ENCODE data around the gene CACNA2D3.
A peak's percentile ranks its signal among the peaks of the same experiment; 100 is the strongest.

DNA sequence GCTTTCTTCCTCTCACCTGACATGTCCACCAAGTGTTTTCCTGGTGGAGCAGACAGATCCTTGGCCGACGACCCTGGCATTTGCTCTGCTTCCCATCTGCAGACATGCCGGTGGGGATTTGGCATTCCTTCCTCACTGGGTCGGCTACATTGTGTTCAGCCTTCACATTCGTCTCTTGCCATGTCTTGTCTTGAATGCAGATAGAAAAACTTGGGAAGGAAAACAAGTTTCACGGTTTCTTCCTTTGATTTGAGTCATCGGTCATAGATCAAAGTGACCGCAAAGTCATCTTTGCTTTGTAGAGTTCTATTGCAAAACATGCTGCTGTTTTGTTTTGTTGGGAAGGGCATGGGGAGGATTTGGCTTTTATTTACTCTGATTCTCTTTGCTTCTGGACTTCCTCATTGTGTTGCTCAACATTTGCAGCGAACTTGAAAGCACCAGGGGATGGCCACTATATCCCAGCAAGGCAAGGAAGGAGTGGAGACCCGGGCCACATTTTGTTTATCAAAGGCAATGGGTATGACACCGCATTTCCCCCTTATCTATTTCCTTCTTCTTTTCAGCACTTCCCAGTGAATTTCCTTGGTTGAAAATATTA, 321.3 kb downstream of the CACNA2D3 start:
- TF ChIP-seq CTCF (IDR thresholded peaks at IDR 0.05; ENCODE audit: low read depth, low read length, missing input control) (no peak), RXRA (IDR thresholded peaks at IDR 0.05) (no peak), JUND (IDR thresholded peaks at IDR 0.05) (no peak), RAD21 (IDR thresholded peaks at IDR 0.05) (no peak), YY1 (IDR thresholded peaks at IDR 0.05) (no peak), HNF4A (conservative IDR thresholded peaks at IDR 0.05) (peak; percentile 9 to 13), GABPA (IDR thresholded peaks at IDR 0.05 in 1 of 2, conservative IDR thresholded peaks at IDR 0.05 in 1 of 2) (no peak), NR2F2 (IDR thresholded peaks at IDR 0.05) (no peak), MAX (IDR thresholded peaks at IDR 0.05) (no peak), SP1 (IDR thresholded peaks at IDR 0.05) (no peak), TAF1 (conservative IDR thresholded peaks at IDR 0.05) (no peak), FOXA1 (IDR thresholded peaks at IDR 0.05) (no peak)
- TF ChIP-seq, protein P1, sequence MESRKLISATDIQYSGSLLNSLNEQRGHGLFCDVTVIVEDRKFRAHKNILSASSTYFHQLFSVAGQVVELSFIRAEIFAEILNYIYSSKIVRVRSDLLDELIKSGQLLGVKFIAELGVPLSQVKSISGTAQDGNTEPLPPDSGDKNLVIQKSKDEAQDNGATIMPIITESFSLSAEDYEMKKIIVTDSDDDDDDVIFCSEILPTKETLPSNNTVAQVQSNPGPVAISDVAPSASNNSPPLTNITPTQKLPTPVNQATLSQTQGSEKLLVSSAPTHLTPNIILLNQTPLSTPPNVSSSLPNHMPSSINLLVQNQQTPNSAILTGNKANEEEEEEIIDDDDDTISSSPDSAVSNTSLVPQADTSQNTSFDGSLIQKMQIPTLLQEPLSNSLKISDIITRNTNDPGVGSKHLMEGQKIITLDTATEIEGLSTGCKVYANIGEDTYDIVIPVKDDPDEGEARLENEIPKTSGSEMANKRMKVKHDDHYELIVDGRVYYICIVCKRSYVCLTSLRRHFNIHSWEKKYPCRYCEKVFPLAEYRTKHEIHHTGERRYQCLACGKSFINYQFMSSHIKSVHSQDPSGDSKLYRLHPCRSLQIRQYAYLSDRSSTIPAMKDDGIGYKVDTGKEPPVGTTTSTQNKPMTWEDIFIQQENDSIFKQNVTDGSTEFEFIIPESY (IDR thresholded peaks at IDR 0.05), result no peak
- TF ChIP-seq, protein P2, sequence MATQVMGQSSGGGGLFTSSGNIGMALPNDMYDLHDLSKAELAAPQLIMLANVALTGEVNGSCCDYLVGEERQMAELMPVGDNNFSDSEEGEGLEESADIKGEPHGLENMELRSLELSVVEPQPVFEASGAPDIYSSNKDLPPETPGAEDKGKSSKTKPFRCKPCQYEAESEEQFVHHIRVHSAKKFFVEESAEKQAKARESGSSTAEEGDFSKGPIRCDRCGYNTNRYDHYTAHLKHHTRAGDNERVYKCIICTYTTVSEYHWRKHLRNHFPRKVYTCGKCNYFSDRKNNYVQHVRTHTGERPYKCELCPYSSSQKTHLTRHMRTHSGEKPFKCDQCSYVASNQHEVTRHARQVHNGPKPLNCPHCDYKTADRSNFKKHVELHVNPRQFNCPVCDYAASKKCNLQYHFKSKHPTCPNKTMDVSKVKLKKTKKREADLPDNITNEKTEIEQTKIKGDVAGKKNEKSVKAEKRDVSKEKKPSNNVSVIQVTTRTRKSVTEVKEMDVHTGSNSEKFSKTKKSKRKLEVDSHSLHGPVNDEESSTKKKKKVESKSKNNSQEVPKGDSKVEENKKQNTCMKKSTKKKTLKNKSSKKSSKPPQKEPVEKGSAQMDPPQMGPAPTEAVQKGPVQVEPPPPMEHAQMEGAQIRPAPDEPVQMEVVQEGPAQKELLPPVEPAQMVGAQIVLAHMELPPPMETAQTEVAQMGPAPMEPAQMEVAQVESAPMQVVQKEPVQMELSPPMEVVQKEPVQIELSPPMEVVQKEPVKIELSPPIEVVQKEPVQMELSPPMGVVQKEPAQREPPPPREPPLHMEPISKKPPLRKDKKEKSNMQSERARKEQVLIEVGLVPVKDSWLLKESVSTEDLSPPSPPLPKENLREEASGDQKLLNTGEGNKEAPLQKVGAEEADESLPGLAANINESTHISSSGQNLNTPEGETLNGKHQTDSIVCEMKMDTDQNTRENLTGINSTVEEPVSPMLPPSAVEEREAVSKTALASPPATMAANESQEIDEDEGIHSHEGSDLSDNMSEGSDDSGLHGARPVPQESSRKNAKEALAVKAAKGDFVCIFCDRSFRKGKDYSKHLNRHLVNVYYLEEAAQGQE (IDR thresholded peaks at IDR 0.05), result no peak
